22Rv1 (cell line): Measurements from ENCODE around the gene IRF1.

Source experiments
- CTCF ChIP-seq: fragments of 450-650 bp; IDR thresholded peaks from 2 replicates; pipeline ENCODE4 v1.5.1; 2017; ENCODE audit warnings: mild to moderate bottlenecking
- ZFX ChIP-seq: fragments of 450-650 bp; IDR thresholded peaks from 2 replicates; pipeline ENCODE4 v1.6.1; 2017; ENCODE audit warnings: antibody characterized with exemption, borderline replicate concordance

- TF ChIP-seq CTCF (no peak), ZFX (no peak)
Observed at GRCh38 chr5:132468656-132469379, 21.8 kb downstream of the IRF1 start.
